GM12801 (cell line): ENCODE data around the gene HSPB1.

Source experiments
- TF ChIP-seq, protein P1 (sequence below): IDR thresholded peaks from one replicate; pipeline ENCODE4 v1.5.1; 2011; ENCODE audit warnings: control low read depth; ENCODE audit not compliant: insufficient read length; ENCODE audit errors: extremely low read depth

HSPB1 gene

DNA sequence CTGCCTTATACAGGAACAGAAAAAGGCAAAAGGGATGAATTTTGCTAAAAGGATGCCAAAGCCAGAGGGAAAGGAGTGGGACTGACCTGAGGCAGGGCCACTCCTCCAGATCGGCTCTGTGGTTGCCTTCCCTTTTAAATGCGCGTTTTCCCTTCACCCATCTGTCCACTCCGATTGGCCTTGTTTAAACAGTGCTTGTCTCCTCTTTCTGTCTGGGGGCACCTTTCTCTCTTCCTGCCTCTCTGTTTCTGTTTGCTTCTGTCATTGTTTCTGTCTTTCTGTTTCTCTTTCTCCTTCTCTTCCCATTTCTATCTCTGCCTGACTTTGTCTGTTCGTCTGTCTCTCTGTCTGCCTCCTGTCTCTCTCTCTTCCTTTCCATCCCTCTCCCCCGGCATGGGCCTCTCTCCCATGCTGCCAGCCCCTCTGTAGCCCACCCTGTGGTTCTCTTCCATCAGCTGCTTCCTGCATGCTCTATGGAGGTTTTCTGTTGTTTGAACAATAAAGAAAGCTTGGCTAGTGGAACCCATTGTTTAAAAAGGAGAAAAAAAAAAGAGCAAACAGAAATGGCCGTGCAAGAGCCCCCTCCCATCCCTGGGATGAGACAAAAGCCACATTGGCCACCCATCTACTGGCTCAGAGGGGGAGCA is 29.5 kb upstream of the HSPB1 start:
- TF ChIP-seq, protein P1, sequence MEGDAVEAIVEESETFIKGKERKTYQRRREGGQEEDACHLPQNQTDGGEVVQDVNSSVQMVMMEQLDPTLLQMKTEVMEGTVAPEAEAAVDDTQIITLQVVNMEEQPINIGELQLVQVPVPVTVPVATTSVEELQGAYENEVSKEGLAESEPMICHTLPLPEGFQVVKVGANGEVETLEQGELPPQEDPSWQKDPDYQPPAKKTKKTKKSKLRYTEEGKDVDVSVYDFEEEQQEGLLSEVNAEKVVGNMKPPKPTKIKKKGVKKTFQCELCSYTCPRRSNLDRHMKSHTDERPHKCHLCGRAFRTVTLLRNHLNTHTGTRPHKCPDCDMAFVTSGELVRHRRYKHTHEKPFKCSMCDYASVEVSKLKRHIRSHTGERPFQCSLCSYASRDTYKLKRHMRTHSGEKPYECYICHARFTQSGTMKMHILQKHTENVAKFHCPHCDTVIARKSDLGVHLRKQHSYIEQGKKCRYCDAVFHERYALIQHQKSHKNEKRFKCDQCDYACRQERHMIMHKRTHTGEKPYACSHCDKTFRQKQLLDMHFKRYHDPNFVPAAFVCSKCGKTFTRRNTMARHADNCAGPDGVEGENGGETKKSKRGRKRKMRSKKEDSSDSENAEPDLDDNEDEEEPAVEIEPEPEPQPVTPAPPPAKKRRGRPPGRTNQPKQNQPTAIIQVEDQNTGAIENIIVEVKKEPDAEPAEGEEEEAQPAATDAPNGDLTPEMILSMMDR: no peak

DNA sequence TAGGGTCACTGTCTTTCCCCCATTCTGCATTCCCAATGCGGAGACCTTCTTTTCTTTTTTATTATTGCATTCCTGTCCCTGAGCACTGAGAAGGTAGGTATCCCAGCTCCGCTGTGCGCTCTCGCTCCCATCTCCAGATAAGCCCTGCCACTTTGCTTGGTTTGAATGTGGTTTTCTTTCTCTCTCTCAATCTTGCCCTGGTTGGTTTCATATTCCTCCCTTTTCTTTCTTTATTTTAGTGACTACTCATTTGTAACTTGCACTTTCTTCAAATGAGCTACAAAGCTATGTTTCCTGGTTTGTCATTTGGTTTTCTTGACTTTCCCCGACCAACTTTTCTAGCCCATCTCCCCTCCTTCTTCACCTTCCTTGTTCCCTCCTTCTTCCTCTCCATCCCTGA is 29.0 kb upstream of the HSPB1 start:
- TF ChIP-seq, protein P1: no peak

DNA sequence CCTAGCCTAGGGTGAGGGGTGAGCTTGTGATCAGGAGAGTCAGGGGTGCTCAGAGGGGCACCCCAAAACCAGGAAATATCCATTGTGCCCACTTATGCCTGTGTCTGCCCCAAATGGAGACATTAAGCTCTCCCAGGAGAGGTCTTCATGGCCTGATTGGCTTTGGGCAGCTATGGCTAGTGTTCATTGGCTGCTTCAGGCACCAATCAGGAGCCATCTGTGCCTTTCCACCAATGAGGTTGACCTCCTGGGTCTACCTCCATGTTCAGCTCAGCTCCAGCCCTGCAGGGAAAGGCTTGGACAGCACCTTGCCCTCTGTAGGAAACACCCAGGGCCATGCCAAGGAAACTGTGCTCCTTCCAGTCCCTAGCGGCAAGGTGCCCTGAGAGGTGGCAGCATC is 23.9 kb upstream of the HSPB1 start:
- TF ChIP-seq, protein P1: no peak

DNA sequence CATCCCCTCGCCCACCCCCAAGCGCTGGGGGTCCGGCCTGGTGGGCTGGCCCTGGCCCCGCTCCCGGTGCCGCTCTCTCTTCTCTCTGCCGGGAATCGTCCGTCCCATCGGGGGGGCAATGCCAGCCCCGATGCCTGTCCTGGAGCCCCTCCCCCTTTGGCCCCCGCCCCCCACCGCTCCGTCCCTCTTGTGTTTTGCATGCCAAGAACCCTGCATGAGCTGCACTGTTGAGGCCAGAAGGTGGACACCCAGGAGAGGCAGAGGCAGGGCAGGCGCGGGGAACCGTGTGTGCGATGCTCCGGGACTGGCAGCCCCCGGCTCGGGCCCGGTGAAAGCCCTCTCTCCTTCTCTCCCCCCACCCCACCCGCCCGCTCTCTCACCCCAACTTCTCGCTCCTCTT is 22.1 kb upstream of the HSPB1 start:
- TF ChIP-seq, protein P1: no peak

DNA sequence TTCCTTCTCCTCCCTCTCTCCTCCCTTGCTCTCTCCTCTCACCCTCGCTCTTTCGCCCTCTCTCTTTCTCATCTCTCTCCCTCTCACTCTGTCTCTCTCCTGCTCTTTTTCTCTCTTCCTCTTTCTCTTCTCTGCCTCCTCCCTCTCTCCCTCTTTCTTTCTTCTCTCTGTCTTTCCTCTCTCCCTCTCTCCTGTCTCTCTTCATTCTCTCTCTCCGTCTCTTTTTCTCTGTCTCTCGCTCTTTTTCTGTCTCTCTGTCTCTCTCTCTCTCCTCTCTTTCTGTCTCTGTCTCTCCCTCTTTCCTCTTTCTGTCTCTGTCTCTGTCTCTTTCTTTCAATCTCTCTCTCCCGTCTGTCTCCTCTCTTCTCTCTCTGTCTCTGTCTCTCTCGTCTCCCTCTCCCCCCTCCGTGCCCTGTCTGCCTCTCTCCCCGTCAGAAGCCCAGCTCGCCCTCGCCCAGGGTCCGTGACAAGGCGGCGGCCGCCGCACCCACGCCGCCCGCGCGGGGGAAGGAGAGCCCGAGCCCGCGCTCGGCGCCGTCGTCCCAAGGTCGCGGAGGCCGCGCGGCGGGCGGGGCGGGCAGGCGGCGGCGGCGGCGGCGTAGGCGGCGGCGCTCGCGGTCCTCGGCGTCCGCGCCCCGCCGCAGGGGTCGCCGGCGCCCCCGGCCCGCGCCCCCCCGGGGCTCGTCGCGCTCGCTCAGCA is 21.3 kb upstream of the HSPB1 start:
- TF ChIP-seq, protein P1: no peak

DNA sequence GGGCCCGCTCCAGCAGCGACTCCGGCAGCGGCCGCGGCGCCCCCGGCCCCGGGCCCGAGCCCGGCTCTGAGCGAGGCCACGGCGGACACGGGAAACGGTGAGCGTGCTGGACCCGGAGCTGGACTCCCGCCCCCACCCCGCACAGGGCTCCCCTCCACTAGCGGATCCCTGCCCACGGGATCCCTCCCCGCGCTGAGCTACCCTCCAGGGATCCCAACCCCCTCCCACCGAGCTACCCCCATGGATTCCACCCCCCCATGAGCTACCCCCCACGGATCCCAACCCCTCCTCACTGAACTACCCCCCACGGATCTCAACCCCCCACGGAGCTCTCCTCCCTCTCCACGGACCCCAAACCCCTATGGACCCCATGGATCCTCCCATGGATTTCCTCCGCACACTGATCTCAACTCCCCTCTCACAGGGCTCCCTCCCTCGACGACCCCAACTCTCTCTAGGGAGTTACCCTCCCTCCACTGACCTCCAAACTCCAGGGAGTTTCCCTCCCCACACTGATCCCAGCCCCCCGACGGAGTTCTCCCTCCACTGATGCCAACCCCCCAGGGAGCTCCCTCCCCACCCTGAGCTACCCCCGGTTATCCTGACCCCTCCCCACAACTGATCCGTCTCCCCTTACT is 20.6 kb upstream of the HSPB1 start:
- TF ChIP-seq, protein P1: no peak

DNA sequence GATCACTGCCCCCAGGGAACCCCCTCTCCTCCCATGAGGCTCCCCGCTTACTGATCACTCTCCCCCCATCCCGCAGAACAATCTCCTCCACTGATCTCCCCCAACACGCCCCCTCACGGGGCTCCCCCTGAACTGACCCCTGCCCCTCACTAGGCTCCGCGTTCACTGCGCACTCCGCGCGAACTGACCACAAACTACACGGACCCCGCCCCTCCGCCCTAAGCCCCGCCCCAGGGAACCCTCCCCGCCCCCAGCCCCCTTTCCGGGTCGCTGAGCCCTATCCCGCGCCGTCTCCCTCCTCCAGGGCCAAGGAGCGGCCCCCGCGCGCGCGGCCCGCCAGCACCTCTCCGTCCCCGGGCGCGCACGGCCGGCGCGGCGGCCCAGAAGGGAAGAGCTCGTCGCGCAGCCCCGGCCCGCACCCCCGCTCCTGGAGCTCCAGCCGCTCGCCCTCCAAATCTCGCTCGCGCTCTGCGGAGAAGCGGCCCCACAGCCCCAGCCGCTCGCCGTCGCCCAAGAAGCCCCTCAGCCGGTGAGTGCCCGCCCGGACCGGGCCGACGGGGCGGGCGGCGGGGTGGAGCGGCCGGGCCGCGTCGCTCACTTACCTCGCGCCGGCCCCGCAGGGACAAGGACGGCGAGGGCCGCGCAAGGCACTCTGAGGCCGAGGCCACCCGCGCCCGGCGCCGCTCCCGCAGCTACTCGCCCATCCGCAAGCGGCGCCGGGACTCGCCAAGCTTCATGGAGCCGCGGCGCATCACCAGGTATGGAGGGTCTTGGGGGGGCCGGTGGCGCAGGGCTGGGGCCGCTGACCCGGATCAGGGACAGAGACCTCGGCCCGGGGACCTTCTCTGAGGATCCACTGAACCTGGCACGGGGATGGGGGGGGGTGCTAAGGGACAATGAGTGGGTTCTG is 19.9 kb upstream of the HSPB1 start:
- TF ChIP-seq, protein P1: no peak
